Stimulated activated CD8-positive, alpha-beta memory T cell treated with anti-CD3 and anti-CD28 coated beads, Interleukin-4, amount 100 ng/mL, for 4 hours (primary cell): ENCODE data around the gene PANX2.
A peak's percentile ranks its signal among the peaks of the same experiment; 100 is the strongest.

Source experiments
- DNase-seq, 2 donors: peaks; one replicate each; pipeline ENCODE4 v3.0.0-alpha.2; 2020; ENCODE audit warnings: low read depth in 2 of 2, low spot score in 1 of 2

The PANX2 gene

GRCh38 chr22:50169774-50170341 lies 673 bp upstream of the PANX2 start:
- peak in 1 of 2 donors; percentile 32 for DNase-seq

GRCh38 chr22:50171319-50171964 lies 911 bp downstream of the PANX2 start:
- DNase-seq: no peak

- DNase-seq: no peak
Observed at GRCh38 chr22:50171965-50172421, 1.5 kb downstream of the PANX2 start.

GRCh38 chr22:50173311-50173982 lies 2.9 kb downstream of the PANX2 start:
- DNase-seq: no peak

- no peak for DNase-seq
Observed at GRCh38 chr22:50173983-50174355, 3.4 kb downstream of the PANX2 start.

GRCh38 chr22:50174382-50175190 lies 4.1 kb downstream of the PANX2 start:
- DNase-seq: no peak

GRCh38 chr22:50175191-50175461 lies 4.6 kb downstream of the PANX2 start:
- DNase-seq: no peak

GRCh38 chr22:50175921-50176849 lies 5.7 kb downstream of the PANX2 start:
- no peak for DNase-seq

- no peak for DNase-seq
Observed at GRCh38 chr22:50176850-50177536, 6.5 kb downstream of the PANX2 start.

GRCh38 chr22:50177537-50178470 lies 7.3 kb downstream of the PANX2 start:
- no peak for DNase-seq

- no peak for DNase-seq
Observed at GRCh38 chr22:50178471-50178864, 7.9 kb downstream of the PANX2 start.

- no peak for DNase-seq
Observed at GRCh38 chr22:50178871-50179869, 8.6 kb downstream of the PANX2 start.

GRCh38 chr22:50179937-50180726 lies 9.6 kb downstream of the PANX2 start:
- DNase-seq: no peak

- no peak for DNase-seq
Observed at GRCh38 chr22:50180727-50181521, 10.4 kb downstream of the PANX2 start.

- DNase-seq: no peak
Observed at GRCh38 chr22:50182176-50183081, 11.9 kb downstream of the PANX2 start.
